Calu3 (cell line): ENCODE data around the gene TWIST2. TPM values are rescaled to one million over a fixed set of nuclear protein-coding genes. Genes with fewer than 3 reads are reported as not detected.

ENCODE experiments used
- BruUV-seq: library from RNA; stranded (reverse); fragments of 400-500 nt; replicated peaks from 2 replicates; lab custom pipeline; 2021; lab: Mats Ljungman, UMichigan
- CTCF ChIA-PET: fragments of 300-600 bp; sonication (Branson Sonifier 250); formaldehyde crosslinking; loops from one replicate; lab custom pipeline; 2022; ENCODE audit warnings: antibody characterized with exemption; lab: Charles Lee
- DNase-seq: peaks from one replicate; pipeline ENCODE4 v3.0.0; 2022
- H3K27ac Mint-ChIP-seq: one replicate; pipeline ENCODE4 v1.8.0; 2022; ENCODE audit warnings: mixed read lengths; ENCODE audit not compliant: unreplicated experiment
- H3K27me3 Mint-ChIP-seq: one replicate; pipeline ENCODE4 v1.8.0; 2022; ENCODE audit warnings: mixed read lengths; ENCODE audit not compliant: unreplicated experiment
- H3K36me3 Mint-ChIP-seq: one replicate; pipeline ENCODE4 v1.8.0; 2022; ENCODE audit warnings: mild to moderate bottlenecking, moderate library complexity, mixed read lengths; ENCODE audit not compliant: insufficient read depth, unreplicated experiment
- H3K4me1 Mint-ChIP-seq: one replicate; pipeline ENCODE4 v1.8.0; 2022; ENCODE audit warnings: mild to moderate bottlenecking, low read depth, mixed read lengths; ENCODE audit not compliant: unreplicated experiment
- H3K4me3 Mint-ChIP-seq: one replicate; pipeline ENCODE4 v1.8.0; 2022; ENCODE audit warnings: mild to moderate bottlenecking, low read depth, moderate library complexity, mixed read lengths; ENCODE audit not compliant: unreplicated experiment
- H3K9me3 Mint-ChIP-seq: one replicate; pipeline ENCODE4 v1.8.0; 2022; ENCODE audit warnings: low read depth, mixed read lengths; ENCODE audit not compliant: unreplicated experiment
- intact Hi-C: fragments of 100-400 bp; cut with micrococcal nuclease; formaldehyde crosslinking; loops from one replicate; pipeline ENCODE4 v1.10.0; 2022; ENCODE audit not compliant: unreplicated experiment
- total RNA-seq: library from RNA; stranded (reverse); gene quantifications from 2 replicates; pipeline ENCODE4 v1.2.3, GENCODE V29; 2022
- TF ChIP-seq, protein P1 (sequence below): fragments of 200-600 bp; IDR thresholded peaks from one replicate; pipeline ENCODE4 v1.8.0; 2022; ENCODE audit warnings: antibody characterized with exemption; ENCODE audit not compliant: unreplicated experiment

Gene TWIST2
- total RNA-seq, 1 experiment from 2014 or later = not detected

DNA sequence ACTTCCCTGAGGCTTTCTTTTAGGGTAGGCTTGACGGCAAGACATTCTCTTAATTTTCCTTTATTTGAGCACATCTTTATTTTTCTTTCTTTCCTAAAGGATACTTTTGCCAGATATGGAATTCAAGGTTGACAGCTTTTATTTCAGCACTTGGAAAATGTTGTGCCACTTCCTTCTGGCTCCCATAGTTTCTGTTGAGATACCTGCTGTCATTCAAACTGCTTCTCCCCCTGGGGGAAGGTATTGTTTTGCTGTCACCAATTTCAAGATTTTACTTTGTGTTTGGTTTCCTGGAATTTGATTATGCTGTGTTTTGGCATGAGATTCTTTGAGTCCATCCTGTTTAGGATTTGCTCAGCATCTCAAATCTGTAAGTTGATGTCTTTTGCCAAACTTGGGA is 39.1 kb upstream of the TWIST2 start:
- TF ChIP-seq, protein P1, sequence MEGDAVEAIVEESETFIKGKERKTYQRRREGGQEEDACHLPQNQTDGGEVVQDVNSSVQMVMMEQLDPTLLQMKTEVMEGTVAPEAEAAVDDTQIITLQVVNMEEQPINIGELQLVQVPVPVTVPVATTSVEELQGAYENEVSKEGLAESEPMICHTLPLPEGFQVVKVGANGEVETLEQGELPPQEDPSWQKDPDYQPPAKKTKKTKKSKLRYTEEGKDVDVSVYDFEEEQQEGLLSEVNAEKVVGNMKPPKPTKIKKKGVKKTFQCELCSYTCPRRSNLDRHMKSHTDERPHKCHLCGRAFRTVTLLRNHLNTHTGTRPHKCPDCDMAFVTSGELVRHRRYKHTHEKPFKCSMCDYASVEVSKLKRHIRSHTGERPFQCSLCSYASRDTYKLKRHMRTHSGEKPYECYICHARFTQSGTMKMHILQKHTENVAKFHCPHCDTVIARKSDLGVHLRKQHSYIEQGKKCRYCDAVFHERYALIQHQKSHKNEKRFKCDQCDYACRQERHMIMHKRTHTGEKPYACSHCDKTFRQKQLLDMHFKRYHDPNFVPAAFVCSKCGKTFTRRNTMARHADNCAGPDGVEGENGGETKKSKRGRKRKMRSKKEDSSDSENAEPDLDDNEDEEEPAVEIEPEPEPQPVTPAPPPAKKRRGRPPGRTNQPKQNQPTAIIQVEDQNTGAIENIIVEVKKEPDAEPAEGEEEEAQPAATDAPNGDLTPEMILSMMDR = no peak
- Mint-ChIP-seq H3K4me1 (no peaks in the 10 kb centered on the region), H3K27me3 (peaks cover 57% of the 10 kb centered on the region), H3K27ac (no peak overlapping the region), H3K36me3 (no peaks in the 10 kb centered on the region), H3K4me3 (no peak overlapping the region), H3K9me3 (peaks cover 8% of the 10 kb centered on the region)
- CTCF ChIA-PET = no interaction called here
- no TSS peak for BruUV-seq
- DNase-seq = no peak
- intact Hi-C loops = no loop called here

GRCh38 chr2:238810321-238810720 is 37.6 kb upstream of the TWIST2 start:
- Mint-ChIP-seq H3K27ac (no peak overlapping the region), H3K4me1 (no peaks in the 10 kb centered on the region), H3K4me3 (no peak overlapping the region), H3K27me3 (peaks cover 54% of the 10 kb centered on the region), H3K36me3 (no peaks in the 10 kb centered on the region), H3K9me3 (peaks cover 8% of the 10 kb centered on the region)
- BruUV-seq = no TSS peak
- CTCF ChIA-PET = no interaction called here
- TF ChIP-seq, protein P1 = no peak
- intact Hi-C loops = no loop called here
- DNase-seq = no peak

GRCh38 chr2:238811293-238811692 is 36.6 kb upstream of the TWIST2 start:
- H3K27ac Mint-ChIP-seq = no peak overlapping the region
- no peak overlapping the region for H3K4me3 Mint-ChIP-seq
- no TSS peak for BruUV-seq

GRCh38 chr2:238811759-238812158 is 36.1 kb upstream of the TWIST2 start:
- no peak for DNase-seq
- no TSS peak for BruUV-seq
- Mint-ChIP-seq H3K27ac (no peak overlapping the region), H3K36me3 (no peaks in the 10 kb centered on the region), H3K4me1 (no peaks in the 10 kb centered on the region), H3K9me3 (peaks cover 8% of the 10 kb centered on the region), H3K27me3 (peaks cover 51% of the 10 kb centered on the region), H3K4me3 (no peak overlapping the region)
- intact Hi-C loops = no loop called here
- TF ChIP-seq, protein P1 = no peak
- CTCF ChIA-PET = interaction anchor here (0.7 kb wide), 1 partner anchor 68 kb away, joined by 3 read pairs; no protein-coding TSS in a partner anchor

More at GRCh38 chr2:238811293-238811692, 36.6 kb upstream of the TWIST2 start:
- no peak for DNase-seq
- H3K9me3 Mint-ChIP-seq = peaks cover 8% of the 10 kb centered on the region
- TF ChIP-seq, protein P1 = no peak
- H3K27me3 Mint-ChIP-seq = peaks cover 51% of the 10 kb centered on the region
- CTCF ChIA-PET = interaction anchor here (0.7 kb wide), 1 partner anchor 68 kb away, joined by 3 read pairs; no protein-coding TSS in a partner anchor
- H3K4me1 Mint-ChIP-seq = no peaks in the 10 kb centered on the region
- no peaks in the 10 kb centered on the region for H3K36me3 Mint-ChIP-seq
- intact Hi-C loops = no loop called here
